ENCODE results near the gene RBM4.

DNA sequence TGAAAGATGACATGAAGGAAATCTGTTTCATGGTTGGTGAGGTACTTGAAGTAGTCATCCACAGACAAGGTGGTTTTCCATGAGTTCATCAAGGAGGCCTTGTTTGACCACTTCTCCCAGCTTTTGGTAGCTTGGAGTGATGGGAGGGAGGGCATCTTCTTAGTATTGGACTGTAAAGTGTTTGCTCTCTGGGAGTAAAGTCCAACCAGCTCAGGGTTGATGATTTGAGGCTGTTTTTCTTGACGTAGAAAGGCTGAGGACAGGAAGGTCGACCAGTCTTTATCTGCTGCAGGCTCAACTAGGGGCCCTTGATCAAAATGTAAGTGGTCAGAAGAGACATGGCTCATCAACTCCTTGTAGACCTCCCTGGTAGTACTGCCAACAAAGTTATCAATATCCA lies 47.3 kb upstream of the RBM4 start:
- TF ChIP-seq EZH2 (IDR thresholded peaks at IDR 0.05; ENCODE audit: insufficient read depth, poor library complexity, severe bottlenecking) (no peak), EZH2phosphoT487 (IDR thresholded peaks at IDR 0.05; ENCODE audit: insufficient read depth, low read depth) (no peak)

All from GM23248 (cell line).